ENCODE results near the gene FUBP3.

FUBP3 gene

DNA sequence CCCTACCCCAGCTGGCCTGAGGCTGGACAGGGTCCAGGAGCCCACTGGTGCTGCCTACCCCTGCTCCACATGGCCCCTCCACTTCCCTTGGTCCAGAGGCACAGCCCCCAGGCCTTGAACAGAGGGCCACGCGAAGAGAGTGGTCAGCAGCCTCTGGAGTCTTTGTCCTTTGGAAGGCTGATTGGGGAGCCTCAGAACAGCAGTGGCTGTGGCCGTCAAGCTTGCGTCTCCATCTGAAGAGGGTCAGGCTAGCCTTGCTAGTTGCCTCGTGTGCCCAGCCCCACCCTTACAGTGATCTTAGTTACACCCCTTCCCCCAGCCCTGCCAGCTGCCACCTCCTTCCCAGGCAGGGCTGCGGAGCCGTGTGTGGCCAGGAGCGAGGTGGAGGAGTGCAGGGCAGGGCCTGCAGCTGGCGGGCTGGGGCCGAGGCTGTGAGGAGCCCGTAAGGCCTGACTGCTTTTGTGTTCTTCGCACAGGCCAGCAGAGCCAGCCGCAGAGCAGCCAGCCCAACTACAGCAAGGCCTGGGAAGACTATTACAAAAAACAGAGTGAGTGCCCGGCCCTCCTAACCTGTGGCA lies 54.9 kb downstream of the FUBP3 start:
- DNase-seq (ENCODE audit: low read depth in 2 of 2): no peak

DNA sequence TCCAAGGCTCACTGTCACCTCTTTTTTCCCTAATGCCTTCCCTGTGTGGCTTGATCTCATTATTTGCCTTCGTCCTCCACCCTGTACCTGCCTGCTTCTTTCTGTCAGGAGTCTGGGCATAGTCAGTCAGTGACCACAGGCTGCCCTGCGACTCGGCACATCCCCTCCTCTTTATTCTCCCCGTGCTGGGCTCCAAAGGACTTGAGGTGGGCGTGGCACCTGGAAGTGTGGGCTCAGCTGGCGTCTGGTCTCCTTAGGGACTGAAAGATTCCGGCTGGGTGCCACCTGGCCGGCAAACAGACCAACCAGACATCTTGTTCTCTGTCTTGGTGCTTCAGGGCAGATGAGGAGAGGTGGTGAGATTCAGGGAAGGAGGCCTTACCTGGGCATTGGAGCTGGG lies 55.4 kb downstream of the FUBP3 start:
- DNase-seq (ENCODE audit: low read depth in 2 of 2): no peak

DNA sequence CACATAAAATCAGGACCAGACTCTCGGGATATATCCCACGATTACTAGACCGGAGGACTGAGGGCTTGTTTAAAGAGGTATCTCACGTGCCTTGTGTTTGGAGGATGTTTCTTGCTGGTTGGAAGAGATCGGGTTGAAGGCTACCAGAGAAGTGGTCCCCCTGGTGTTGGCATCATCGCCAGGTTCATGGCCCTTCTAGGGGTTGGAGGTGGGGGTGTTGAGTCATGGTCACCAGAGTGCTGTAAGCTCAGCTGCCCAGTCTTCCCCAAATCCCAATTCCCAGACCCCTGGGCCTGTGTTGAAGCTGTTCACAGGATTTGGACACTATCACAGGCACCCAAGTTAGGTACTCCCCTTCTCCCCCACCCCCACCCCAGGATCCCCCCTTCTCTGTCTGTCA lies 55.9 kb downstream of the FUBP3 start:
- DNase-seq (ENCODE audit: low read depth in 2 of 2): no peak

DNA sequence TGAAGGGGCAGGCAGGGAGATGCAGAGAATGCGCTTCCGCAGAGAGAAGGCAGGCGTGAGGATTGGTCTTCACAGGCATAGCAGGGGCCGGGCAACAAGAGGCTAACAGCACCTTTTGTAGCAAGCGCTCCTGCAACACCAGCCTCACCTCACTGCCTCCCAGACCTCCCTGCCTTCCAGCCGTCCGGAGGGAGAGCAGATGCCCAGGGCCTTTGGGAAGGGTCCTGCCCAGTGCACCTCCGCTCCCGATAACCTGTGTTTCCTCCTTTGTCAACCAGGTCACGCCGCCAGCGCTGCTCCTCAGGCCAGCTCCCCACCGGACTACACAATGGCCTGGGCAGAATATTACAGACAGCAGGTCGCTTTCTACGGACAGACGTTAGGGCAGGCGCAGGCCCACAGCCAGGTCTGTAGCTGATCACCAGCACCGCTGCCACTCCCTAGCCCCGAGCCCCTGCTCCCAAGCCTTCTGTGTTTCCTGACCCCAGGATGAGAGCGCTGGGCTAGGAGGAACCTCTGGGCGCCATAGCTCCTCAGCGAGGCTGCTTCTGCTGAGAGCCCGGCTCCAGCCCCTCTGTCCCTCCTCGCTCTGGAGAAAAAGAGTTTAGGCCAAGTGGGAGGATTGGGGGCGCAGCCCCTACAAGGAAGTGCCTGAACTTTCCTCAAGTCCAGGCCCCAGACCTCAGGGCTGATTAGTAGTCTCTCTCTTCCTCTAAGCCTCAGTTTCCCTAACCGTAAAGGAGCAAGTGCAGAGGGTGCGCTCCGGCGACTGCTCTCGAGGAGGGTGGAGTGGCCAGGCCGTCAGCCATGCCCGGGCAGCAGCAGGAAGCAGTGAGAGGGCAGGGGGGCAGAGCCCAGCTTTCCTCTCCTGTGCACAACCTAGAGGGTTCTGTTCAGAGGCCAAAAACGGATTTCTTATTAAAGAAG lies 56.6 kb downstream of the FUBP3 start:
- no peak for DNase-seq (ENCODE audit: low read depth in 2 of 2)

DNA sequence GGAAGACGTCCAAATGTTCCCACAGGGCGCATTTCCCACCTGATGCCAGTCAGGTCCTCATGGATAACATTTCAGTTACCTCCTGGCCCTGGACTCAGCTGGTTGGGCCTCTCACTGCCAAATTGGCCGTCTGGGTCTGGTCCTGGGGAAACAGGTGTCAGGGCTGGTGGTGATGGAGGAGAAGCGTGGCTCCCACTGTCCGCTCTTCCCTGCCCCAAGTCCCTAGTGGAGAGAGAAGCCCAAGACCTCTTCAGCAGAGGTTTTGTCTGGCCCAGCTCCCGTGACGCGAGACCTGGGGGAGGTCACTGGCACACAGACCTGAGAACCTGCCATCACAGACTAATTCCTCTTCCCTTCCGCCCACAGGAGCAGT lies 57.3 kb downstream of the FUBP3 start:
- no peak for DNase-seq (ENCODE audit: low read depth in 2 of 2)

DNA sequence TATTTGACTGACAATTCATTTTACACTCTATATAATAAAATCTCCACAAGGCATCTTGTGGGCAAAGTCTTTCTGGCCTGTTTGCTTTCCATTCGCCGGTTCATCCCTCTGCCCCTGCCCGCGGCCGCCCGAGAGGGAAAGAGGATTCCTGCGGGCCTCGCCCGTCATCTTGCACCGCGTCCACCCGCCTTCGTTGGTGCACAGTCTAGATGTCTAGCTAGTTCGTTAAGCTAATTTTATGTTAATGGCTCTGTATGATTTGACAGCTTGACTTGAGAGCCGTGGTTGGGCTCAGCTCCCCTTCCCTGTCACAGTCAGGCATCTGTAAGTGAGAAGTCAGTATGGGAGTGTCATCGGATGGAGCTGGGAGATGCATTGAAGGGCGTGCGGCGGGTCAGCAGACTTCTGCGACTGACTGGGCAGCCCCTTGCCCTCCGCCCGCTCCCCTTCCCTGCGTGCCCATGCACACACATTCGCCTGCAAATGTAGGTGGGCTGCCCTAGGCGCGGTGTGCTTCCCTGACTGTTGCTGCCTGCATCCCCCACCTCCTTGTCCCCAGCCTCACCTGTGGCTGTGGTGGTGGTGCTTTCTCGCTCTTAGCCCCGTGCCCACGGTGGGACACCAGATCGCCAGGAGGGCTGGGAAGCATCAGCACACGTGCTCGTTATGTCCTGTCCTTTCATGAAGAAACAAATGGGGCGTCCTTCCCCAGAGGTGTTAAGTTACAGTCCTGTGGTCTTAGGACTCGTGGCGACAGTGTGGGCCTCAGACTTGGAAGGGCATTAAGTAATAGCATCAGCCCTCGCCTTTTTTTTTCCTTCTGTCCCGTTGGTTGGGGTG lies 59.1 kb downstream of the FUBP3 start:
- DNase-seq (ENCODE audit: low read depth in 2 of 2): no peak

DNA sequence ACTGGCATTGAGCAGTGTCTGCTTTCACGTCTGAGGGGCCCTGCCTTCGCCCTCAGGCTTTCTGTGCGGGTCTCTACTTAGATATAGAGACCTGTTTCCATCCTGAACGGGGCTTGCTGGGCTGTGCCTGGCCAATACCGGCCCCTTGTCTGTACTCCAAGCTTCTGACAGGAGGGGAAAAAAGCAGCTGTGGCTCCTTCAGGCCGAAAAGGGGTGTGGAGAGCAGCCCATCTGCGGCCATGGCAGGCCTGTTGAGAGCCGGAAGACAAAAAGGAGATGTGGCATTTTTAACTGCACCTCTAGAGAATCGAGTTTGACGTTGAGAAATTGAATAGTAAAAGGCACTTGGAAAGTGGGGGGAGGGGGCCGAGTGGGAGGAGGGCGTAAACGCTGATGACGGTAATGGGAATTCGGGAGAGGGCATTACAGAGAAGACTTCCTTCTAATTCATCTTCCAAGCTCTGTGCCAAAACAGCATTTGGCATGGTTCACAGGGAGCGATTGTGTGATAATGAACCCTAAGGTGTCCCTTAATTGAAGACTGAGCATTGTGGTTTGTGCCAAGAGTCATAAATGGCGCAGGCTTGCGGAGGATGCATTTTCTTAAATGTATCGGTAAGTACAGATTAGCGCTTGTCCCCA lies 59.9 kb downstream of the FUBP3 start:
- DNase-seq (ENCODE audit: low read depth in 2 of 2): no peak

DNA sequence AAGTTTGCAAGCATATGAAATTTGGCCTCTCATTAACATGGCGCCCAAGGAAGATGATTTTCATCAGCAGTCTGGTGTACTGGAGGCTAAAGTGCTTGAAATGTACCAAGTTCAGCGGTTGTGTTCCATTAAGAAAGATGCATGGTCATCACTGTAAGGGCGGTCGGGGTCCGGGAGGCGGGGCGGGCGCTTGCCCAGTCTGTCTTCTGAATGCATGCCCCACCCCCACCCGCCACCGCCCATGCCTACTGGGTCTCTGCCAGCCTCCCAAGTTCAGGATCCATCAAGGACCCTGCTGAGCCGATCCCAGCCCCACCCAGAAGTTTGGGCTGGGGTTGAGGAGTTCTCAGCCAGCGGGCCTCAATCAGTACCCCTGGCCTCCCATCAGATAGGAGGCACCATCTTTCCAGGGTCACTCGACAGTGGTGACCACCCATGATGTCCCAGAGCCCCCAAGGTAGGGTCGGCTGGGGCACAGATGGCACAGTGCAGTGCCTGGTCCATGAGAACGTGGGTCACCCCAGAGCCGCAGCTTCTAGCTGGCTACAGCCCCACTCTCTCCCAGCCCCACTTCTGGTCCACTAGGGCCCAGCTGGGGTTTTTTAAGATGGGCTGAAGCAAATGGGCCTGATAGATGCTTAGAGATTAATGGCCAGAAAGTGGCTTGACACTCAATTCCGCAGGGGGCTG lies 60.6 kb downstream of the FUBP3 start:
- DNase-seq (ENCODE audit: low read depth in 2 of 2): no peak

DNA sequence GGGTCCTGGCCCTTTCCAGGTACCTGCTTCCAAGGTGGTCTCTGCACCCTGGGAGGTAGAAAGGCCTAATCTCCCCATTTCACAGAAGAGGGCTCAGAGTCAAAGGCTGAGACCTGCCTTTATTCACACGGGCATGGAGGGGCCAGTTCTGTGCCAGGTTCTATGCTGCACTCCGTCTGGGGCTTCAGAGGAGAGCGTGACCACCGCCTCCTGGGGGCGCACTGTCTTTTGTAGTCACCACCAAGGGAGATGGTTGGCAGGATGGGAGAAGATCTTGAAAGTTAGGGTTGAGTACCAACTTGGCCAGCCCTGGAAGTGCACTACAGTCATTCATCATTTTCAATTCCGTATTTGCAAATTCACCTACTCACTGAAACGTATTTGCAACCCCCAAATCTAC lies 61.3 kb downstream of the FUBP3 start:
- DNase-seq (ENCODE audit: low read depth in 2 of 2): no peak

DNA sequence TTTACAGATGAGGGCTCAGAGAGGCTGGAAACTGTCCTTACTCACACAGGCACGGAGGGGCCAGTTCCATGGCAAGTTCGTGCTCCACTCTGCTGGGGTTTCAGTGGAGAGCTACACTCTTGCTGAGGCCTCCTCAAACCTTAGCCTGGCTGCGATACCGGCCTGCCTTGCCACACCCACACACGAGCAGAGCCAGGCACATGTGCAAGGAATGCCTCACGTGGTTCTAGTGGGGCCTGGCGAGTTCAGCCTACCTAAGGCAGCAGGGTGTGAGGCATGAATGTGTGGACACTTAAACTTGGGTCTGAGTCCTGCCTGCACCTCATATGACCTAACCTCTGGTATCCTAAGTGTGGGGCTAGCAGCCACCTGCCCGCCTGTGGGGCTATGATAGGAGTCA lies 63.5 kb downstream of the FUBP3 start:
- no peak for DNase-seq (ENCODE audit: low read depth in 2 of 2)

DNA sequence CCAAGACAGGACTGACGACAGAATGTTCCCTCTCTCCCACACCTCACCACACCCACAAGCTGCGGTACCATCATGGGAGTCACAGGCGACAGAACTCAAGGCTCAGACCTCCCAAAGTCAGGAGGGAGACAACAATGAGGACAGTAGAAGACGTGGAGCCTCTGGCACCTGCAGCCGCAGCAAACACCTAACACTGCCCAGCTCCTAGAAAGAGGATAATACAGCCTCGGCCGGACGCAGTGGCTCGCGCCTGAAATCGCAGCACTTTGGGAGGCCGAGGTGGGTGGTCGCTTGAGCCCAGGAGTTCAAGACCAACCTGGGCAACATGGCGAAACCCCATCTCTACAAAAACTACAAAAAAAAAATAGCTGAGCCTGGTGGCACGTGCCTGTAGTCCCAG lies 71.8 kb downstream of the FUBP3 start:
- no peak for DNase-seq (ENCODE audit: low read depth in 2 of 2)

DNA sequence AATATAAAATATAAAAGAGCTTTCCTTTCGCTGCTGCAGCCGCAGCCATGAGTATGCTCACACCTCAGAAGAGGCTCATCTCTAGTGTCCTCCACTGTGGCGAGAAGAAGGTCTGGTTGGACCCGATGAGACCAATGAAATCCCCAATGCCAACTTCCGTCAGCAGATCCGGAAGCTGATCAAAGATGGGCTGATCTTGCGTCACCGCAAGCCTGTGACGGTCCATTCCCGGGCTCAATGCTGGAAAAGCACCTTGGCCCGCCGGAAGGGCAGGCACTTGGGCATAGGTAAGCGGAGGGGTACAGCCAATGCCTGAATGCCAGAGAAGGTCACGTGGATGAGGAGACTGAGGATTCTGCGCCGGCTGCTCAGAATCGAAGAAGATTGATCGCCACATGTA lies 72.4 kb downstream of the FUBP3 start:
- no peak for DNase-seq (ENCODE audit: low read depth in 2 of 2)

DNA sequence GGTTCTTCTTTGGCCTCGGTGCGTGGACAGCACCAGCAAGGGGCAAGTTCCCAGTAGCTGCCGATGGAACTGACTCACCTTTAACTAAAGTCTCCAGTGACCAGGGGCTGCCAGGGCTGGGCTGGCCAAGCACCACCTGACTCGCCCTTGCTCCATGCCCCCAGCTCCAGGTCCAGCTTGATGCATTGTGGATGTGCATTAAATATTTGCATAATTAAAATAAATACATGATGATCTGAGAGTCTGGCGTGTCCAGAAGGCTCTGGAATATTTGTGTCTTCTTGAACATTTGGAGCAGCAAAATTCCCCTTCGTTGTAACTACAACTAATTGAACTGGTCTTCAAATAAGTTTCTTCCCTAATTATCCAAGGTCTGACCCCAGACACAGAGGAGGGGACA lies 75.5 kb downstream of the FUBP3 start:
- DNase-seq (ENCODE audit: low read depth in 2 of 2): no peak

DNA sequence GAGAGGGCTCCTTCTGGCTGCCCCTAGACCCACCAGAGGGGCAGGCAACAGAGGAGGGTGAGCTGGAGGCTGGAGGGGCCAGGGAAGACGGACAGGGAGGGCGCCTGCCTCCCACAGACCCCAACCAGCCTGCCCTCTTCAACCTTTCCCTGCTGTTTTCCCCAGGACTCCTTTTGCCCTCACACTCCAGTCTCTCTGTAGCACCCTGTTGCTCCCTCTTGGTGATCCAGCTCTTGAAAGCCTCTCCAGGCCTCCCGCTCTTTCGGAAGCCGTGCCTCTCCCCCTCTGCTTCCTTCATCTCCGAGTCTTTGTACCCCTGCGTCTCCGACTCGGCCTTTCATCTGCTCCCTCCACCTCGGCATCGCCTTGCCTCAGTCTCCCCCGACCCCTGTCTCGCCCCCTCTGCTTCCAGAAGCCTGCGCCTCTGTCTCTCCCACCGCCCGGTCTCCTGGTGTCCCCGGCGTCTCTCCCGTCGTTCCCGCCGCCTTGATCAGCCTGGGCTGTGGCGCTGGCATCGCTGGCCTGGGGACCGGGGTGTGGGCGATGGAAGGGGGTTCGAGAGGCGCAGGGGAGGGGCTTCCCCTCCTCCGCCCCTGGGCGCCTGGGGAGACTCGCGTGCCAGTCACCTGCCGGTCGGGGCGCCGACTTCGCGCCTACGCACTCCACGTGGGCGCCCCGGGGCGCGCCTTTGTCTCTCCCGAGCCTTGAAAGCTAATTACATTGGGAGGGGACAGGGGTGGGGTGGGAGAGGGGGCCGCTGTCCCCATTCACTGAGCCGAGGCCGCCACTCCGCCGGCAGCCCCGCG lies 79.7 kb downstream of the FUBP3 start:
- DNase-seq (ENCODE audit: low read depth in 2 of 2): no peak

DNA sequence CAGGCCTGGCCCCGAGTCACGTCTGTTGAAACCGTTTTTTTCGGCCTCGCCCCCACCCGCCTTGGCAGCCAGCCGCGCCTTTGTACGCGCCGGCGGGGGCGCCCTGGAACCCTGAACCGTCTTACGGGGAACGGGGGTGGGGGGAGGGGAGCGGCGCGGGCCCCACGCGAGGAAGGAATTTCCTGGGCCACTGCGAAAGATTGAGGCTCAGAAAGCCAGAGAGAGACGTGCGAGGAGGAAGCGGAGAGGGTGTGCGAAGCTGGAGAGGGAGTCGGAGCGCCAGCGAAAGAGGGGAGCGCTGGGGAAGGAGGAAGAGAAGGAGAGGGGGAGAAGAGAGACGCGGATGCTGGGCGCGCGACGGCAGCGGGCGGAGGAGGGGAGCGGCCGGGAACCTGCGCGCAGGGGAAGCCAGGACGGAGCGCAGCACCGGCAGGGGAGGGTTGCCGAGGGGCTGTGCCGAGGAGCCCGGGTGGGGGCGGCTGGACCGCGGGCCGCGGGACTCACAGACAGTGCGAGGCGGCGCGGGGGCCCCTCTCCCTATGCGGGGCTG lies 80.4 kb downstream of the FUBP3 start:
- no peak for DNase-seq (ENCODE audit: low read depth in 2 of 2)

DNA sequence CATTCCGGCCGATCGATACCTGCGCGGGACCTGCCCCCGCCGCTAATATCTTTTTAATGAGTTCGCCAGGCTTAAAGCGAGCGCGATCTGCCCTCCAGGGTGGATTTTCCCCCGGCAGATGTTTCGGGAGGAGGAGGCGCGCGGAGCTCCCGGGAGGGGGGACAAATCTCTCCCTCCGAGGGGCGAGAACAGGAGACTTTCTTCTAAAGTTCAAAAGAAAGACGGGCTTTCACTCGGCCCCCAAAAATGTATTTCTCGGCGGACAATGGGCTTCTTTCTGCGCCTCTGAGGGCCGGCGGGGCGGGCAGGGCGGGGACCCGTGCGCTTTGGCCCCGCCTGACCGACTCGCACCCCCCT lies 80.9 kb downstream of the FUBP3 start:
- DNase-seq (ENCODE audit: low read depth in 2 of 2): no peak

DNA sequence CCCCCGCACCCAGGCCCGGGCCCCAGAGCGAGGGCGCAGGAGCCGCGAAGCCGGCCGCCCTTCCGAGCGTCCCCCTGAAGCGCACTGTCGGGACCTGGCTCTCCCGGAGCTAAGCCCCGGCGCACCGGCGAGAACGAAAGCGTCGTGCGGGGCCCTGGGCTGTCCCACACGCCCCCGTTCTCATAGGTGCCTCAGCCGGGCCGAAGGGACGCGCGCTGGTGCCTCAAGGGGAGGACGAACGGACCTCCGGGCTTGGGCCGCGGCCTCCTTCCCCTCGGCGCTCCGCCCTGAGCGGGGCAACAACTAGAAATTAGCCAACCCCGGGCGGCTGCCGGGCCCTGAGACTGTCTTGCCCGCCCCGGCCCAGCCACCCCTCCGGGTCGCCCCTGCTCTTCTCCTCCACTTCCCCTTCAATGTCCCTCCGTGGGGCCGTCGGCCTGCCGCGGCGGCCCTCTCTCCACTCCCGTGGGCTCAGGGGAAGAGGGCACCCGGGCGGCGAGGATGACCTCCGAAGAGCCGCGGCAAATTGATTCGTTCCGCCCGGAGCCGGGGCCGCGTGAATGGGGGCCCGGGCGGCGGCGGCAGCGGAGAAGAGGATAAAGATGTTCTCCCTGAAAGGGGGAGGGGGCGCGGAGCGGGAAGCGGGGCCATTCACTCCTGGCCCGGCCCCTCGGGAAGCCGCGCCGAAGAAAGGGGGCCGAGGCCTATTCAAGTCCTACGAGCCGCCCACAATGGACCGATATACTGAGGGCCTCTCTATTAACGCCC lies 81.5 kb downstream of the FUBP3 start:
- DNase-seq (ENCODE audit: low read depth in 2 of 2): no peak

DNA sequence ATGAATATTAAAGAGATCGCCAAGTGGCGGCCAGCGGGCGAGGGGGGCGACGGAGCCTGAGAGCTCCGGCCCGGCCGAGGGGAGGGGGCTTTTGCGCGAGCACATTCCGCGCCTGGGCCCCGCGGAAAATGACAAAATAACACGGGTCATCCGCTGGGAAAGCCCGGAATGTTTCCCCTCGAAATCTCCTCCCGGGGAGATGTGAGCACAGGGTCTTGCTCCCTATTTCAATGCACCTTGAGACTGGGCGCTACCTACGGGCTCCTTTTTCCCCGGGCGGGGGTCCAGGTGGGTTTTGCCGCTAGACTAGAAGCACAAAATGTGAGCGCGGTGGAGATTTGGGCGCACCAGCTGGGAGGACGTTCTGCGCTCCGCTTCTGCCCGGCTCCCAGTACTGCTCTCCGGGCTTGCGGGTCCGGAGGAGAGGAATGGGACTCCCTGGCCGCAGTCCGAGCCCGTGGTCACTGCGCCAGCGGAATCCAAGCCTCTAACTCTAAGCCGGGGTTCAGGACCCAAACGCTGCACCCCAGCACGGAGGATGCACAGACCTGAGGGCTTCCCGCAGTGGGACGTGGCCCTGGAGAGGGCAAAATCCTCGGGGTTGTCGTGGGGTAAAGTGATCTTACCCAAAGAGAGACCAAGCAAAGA lies 82.2 kb downstream of the FUBP3 start:
- no peak for DNase-seq (ENCODE audit: low read depth in 2 of 2)

Measured in stimulated activated CD4-positive, alpha-beta T cell treated with anti-CD3 and anti-CD28 coated beads, Interleukin-1b, Interleukin-23, amount 100 ng/mL, for 1 hour (primary cell).